ENCODE results near the gene CD63. TPM values are rescaled to one million over a fixed set of nuclear protein-coding genes. Genes with fewer than 3 reads are reported as not detected.
A peak's percentile ranks its signal among the peaks of the same experiment; 100 is the strongest.

The CD63 gene
- polyA plus RNA-seq, 1 donor from 2014 or later, result 217 TPM

DNA sequence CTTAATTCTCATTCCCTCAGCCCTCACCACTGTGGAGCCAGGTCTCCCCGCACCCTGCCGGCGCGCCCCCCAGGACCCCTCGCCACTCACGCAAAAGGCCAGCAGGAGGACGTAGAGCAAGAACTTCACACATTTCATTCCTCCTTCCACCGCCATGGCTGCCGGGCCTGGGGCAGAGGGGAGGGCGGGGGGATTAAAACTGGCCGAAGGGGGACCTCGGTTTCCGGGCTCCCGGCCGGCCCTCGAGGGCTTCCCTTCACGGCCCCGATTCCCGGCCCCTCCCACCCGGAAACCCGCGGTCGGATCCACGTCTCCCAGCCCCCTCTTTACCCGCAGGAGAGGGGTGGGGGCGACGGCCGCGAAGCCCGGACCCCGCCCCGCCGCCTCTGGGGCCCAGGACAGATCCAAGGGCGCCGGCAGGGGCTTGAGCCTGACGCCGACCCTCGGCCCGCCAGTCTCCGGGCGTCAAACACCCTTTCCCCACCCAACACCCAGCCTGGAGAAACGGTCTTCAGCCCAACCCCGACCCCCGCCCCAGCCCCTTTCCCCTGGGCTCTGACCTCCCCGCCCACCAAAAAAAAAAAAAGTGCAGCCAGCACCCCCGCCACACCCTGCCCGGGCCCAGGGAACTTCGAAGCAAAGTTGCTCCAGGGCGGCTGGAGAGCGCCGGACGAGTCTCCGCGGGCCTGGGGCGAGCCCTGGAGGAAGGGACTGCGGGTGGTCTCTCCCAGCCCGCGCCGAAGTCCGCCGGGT is 447 bp downstream of the CD63 start:
- H3K9ac ChIP-seq (ENCODE audit: low read length), result peak overlapping the region; percentile 97
- H3F3A ChIP-seq (ENCODE audit: insufficient read depth, low read length, poor library complexity, severe bottlenecking), result no peaks in the 10 kb centered on the region
- no peaks in the 10 kb centered on the region for H3K9me2 ChIP-seq (ENCODE audit: insufficient read depth, low read length)
- no peak for TF ChIP-seq RAD21 (conservative IDR thresholded peaks at IDR 0.05)
- peak; percentile 16 for TF ChIP-seq TAF1 (IDR thresholded peaks at IDR 0.05; ENCODE audit: low read depth)
- TF ChIP-seq POLR2AphosphoS5 (IDR thresholded peaks at IDR 0.05), result peak; percentile 29
- TF ChIP-seq MXI1 (conservative IDR thresholded peaks at IDR 0.05; ENCODE audit: poor library complexity, severe bottlenecking), result no peak
- TF ChIP-seq SMC3 (conservative IDR thresholded peaks at IDR 0.05; ENCODE audit: poor library complexity), result no peak
- H3K9me3 ChIP-seq (ENCODE audit: low read length), result no peaks in the 10 kb centered on the region
- H3K4me2 ChIP-seq (ENCODE audit: low read length), result peak overlapping the region; percentile 90
- no peaks in the 10 kb centered on the region for H4K20me1 ChIP-seq (ENCODE audit: insufficient read depth)
- H3K4me3 ChIP-seq (ENCODE audit: low read length), result peak overlapping the region; percentile 91
- H3K27ac ChIP-seq (ENCODE audit: low read length), result peak overlapping the region; percentile 100
- H3K36me3 ChIP-seq (ENCODE audit: insufficient read depth, low read length), result peaks cover 3% of the 10 kb centered on the region
- no peaks in the 10 kb centered on the region for H3K27me3 ChIP-seq (ENCODE audit: insufficient read depth, low read depth, low read length)
- H2AFZ ChIP-seq (ENCODE audit: low read depth, low read length), result no peak overlapping the region
- H3K79me2 ChIP-seq (replicated peaks; ENCODE audit: insufficient read depth, low read length), result peaks cover 24% of the 10 kb centered on the region

GRCh38 chr12:55727643-55728185 is 1.1 kb downstream of the CD63 start:
- Histone ChIP-seq H3F3A (ENCODE audit: insufficient read depth, low read length, poor library complexity, severe bottlenecking) (no peaks in the 10 kb centered on the region), H3K4me2 (ENCODE audit: low read length) (peak overlapping the region; percentile 90), H3K79me2 (replicated peaks; ENCODE audit: insufficient read depth, low read length) (peaks cover 24% of the 10 kb centered on the region), H3K9me3 (ENCODE audit: low read length) (no peaks in the 10 kb centered on the region), H3K9ac (ENCODE audit: low read length) (peak overlapping the region; percentile 97), H3K9me2 (ENCODE audit: insufficient read depth, low read length) (no peaks in the 10 kb centered on the region), H3K36me3 (ENCODE audit: insufficient read depth, low read length) (peaks cover 3% of the 10 kb centered on the region), H3K4me3 (ENCODE audit: low read length) (peak overlapping the region; percentile 91), H3K27me3 (ENCODE audit: insufficient read depth, low read depth, low read length) (no peaks in the 10 kb centered on the region), H3K27ac (ENCODE audit: low read length) (peak overlapping the region; percentile 100), H4K20me1 (ENCODE audit: insufficient read depth) (no peaks in the 10 kb centered on the region), H2AFZ (ENCODE audit: low read depth, low read length) (no peak overlapping the region)
- TF ChIP-seq, protein P1, sequence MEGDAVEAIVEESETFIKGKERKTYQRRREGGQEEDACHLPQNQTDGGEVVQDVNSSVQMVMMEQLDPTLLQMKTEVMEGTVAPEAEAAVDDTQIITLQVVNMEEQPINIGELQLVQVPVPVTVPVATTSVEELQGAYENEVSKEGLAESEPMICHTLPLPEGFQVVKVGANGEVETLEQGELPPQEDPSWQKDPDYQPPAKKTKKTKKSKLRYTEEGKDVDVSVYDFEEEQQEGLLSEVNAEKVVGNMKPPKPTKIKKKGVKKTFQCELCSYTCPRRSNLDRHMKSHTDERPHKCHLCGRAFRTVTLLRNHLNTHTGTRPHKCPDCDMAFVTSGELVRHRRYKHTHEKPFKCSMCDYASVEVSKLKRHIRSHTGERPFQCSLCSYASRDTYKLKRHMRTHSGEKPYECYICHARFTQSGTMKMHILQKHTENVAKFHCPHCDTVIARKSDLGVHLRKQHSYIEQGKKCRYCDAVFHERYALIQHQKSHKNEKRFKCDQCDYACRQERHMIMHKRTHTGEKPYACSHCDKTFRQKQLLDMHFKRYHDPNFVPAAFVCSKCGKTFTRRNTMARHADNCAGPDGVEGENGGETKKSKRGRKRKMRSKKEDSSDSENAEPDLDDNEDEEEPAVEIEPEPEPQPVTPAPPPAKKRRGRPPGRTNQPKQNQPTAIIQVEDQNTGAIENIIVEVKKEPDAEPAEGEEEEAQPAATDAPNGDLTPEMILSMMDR (IDR thresholded peaks at IDR 0.05; ENCODE audit: poor library complexity, severe bottlenecking), result no peak
- no peak for TF ChIP-seq POLR2AphosphoS5 (IDR thresholded peaks at IDR 0.05)
- TF ChIP-seq TAF1 (IDR thresholded peaks at IDR 0.05; ENCODE audit: low read depth), result no peak
- TF ChIP-seq REST (IDR thresholded peaks at IDR 0.05; ENCODE audit: borderline replicate concordance), result no peak
- TF ChIP-seq MXI1 (conservative IDR thresholded peaks at IDR 0.05; ENCODE audit: poor library complexity, severe bottlenecking), result no peak
- no peak for TF ChIP-seq EZH2 (IDR thresholded peaks at IDR 0.05; ENCODE audit: borderline replicate concordance, insufficient read depth, low read length, poor library complexity, severe bottlenecking)
- TF ChIP-seq SMC3 (conservative IDR thresholded peaks at IDR 0.05; ENCODE audit: poor library complexity), result no peak
- TF ChIP-seq EP300 (conservative IDR thresholded peaks at IDR 0.05; ENCODE audit: poor library complexity, severe bottlenecking), result no peak
- no peak for TF ChIP-seq RAD21 (conservative IDR thresholded peaks at IDR 0.05)
